Endothelial cell of umbilical vein (primary cell): ENCODE results near the gene HACD3. TPM values are rescaled to one million over a fixed set of nuclear protein-coding genes. Genes with fewer than 3 reads are reported as not detected.

Experiments
- BruUV-seq: library from RNA; stranded (reverse); fragments of 400-500 nt; replicated peaks from 2 replicates; lab custom pipeline; 2021; lab: Mats Ljungman, UMichigan
- CTCF ChIA-PET: fragments of 300-600, 350-600 bp; sonication (Branson Sonifier 250); formaldehyde crosslinking; loops from one replicate; lab custom pipeline; 2021; ENCODE audit warnings: antibody characterized with exemption, inconsistent platforms; lab: Charles Lee
- POLR2A ChIA-PET: fragments of 300-600, 350-600 bp; sonication (Branson Sonifier 250); formaldehyde crosslinking; loops from one replicate; lab custom pipeline; 2021; ENCODE audit warnings: antibody characterized with exemption, inconsistent platforms; lab: Charles Lee
- DNase-seq: peaks from one replicate; pipeline ENCODE4 v3.0.0-alpha.2; 2011; ENCODE audit warnings: low read depth, low spot score
- FAIRE-seq: peaks from 2 replicates; lab custom pipeline; 2011; peaks lifted over from hg19 to GRCh38; lab: Jason Lieb, UNC
- H2AFZ ChIP-seq: 2 replicates; pipeline ENCODE4 v1.6.0; 2012; ENCODE audit warnings: low read depth, low read length, control low read depth, inconsistent platforms
- H3K27ac ChIP-seq: 2 replicates; pipeline ENCODE4 v1.5.1; 2011; ENCODE audit warnings: low read depth, mild to moderate bottlenecking, control low read depth, low read length, moderate library complexity; ENCODE audit not compliant: insufficient read depth
- H3K27me3 ChIP-seq, 2 experiments: 2 replicates each; pipeline versions ENCODE4 v1.6.0 to v1.6.1; 2011; ENCODE audit warnings: low read length in 2 of 2, mixed read lengths in 1 of 2; ENCODE audit not compliant: control insufficient read depth in 2 of 2, insufficient read depth in 2 of 2
- H3K36me3 ChIP-seq, 2 experiments: 2 replicates in 1 of 2; 3 replicates in 1 of 2; pipeline ENCODE4 v1.5.1; 2011; ENCODE audit warnings: low read length in 2 of 2, mild to moderate bottlenecking in 1 of 2, moderate library complexity in 1 of 2; ENCODE audit not compliant: control insufficient read depth in 2 of 2, insufficient read depth in 2 of 2; ENCODE audit errors: extremely low read depth in 1 of 2
- H3K4me1 ChIP-seq: 3 replicates; pipeline ENCODE4 v1.5.1; 2011; ENCODE audit warnings: mild to moderate bottlenecking, low read length; ENCODE audit not compliant: control insufficient read depth, insufficient read depth; ENCODE audit errors: extremely low read depth
- H3K4me2 ChIP-seq: 2 replicates; pipeline ENCODE4 v1.6.1; 2011; ENCODE audit warnings: low read length, control low read depth, mixed read lengths; ENCODE audit not compliant: insufficient read depth
- H3K4me3 ChIP-seq, 3 experiments: fragments of 200-600 bp in 1 of 3; sonication (generic), shearing (Covaris generic) in 1 of 3; replicated peaks in 1 of 3; 2 replicates each; pipeline ENCODE4 v1.5.1; 2011 to 2016; ENCODE audit warnings: control low read depth in 3 of 3, low read length in 3 of 3, mild to moderate bottlenecking in 2 of 3, inconsistent platforms in 1 of 3, low read depth in 1 of 3, moderate library complexity in 1 of 3; ENCODE audit not compliant: insufficient read depth in 1 of 3
- H3K79me2 ChIP-seq: 2 replicates; pipeline ENCODE4 v1.6.0; 2012; ENCODE audit warnings: low read length, inconsistent platforms; ENCODE audit not compliant: control insufficient read depth, insufficient read depth
- H3K9ac ChIP-seq: replicated peaks from 2 replicates; pipeline ENCODE3; 2011; ENCODE audit warnings: low read length, control low read depth; ENCODE audit not compliant: insufficient read depth; ENCODE audit errors: extremely low read depth
- H3K9me1 ChIP-seq: replicated peaks from 3 replicates; pipeline ENCODE4 v1.6.0; 2011; ENCODE audit warnings: mild to moderate bottlenecking, low read length; ENCODE audit not compliant: control insufficient read depth, insufficient read depth; ENCODE audit errors: extremely low read depth
- H3K9me3 ChIP-seq: replicated peaks from 2 replicates; pipeline ENCODE4 v1.5.1; 2012; ENCODE audit warnings: low read length, inconsistent platforms; ENCODE audit not compliant: control insufficient read depth, insufficient read depth
- H4K20me1 ChIP-seq: replicated peaks from 2 replicates; pipeline ENCODE3; 2011; ENCODE audit warnings: mild to moderate bottlenecking, low read length; ENCODE audit not compliant: control insufficient read depth, insufficient read depth; ENCODE audit errors: extremely low read depth
- EZH2 ChIP-seq: IDR thresholded peaks from 2 replicates; pipeline ENCODE4 v1.6.1; 2012; ENCODE audit warnings: borderline replicate concordance, low read depth, mild to moderate bottlenecking, moderate library complexity, low read length, inconsistent platforms; ENCODE audit not compliant: severe bottlenecking
- FOS ChIP-seq: IDR thresholded peaks from 2 replicates; pipeline ENCODE4 v1.6.1; 2011; ENCODE audit warnings: mild to moderate bottlenecking, low read length, moderate library complexity, borderline replicate concordance; ENCODE audit not compliant: insufficient read depth
- GATA2 ChIP-seq: IDR thresholded peaks from 2 replicates; pipeline ENCODE4 v1.7.0; 2011; ENCODE audit warnings: low read depth, mild to moderate bottlenecking, moderate library complexity, mixed read lengths, low read length; ENCODE audit not compliant: insufficient read length, insufficient read depth
- JUN ChIP-seq: IDR thresholded peaks from 2 replicates; pipeline ENCODE4 v1.6.1; 2011; ENCODE audit warnings: borderline replicate concordance, low read depth; ENCODE audit not compliant: insufficient read length, insufficient read depth
- MYC ChIP-seq: IDR thresholded peaks from one replicate; pipeline ENCODE4 v1.6.1; 2011; ENCODE audit warnings: mild to moderate bottlenecking, low read depth, low read length
- POLR2A ChIP-seq: IDR thresholded peaks from 2 replicates; pipeline ENCODE4 v1.6.1; 2012; ENCODE audit warnings: low read depth, mild to moderate bottlenecking, control low read depth, low read length
- POLR2AphosphoS5 ChIP-seq: IDR thresholded peaks from 2 replicates; pipeline ENCODE4 v1.6.1; 2012; ENCODE audit warnings: low read depth, mild to moderate bottlenecking, control low read depth, low read length, moderate library complexity; ENCODE audit not compliant: insufficient read depth
- dilution Hi-C: fragments of 300-500 bp; cut with MboI; formaldehyde crosslinking; loops from one replicate; pipeline ENCODE4 v1.15.0; 2019; ENCODE audit warnings: low sequenced_read_pairs; ENCODE audit not compliant: extremely low pct_ligation_motif_present
- intact Hi-C: fragments of 100-400 bp; cut with micrococcal nuclease; formaldehyde crosslinking; loops from one replicate; pipeline ENCODE4 v1.10.0; 2022
- polyA plus RNA-seq, 4 experiments: library from polyadenylated mRNA; depleted of rRNA in 3 of 4; stranded (reverse) in 3 of 4; unstranded in 1 of 4; fragments of >200 nt; gene quantifications; 2 replicates each; pipeline versions ENCODE4 v1.2.1 to v1.2.3, GENCODE V29; 2011 to 2012; ENCODE audit warnings: missing spikeins in 1 of 4
- total RNA-seq: library from RNA; stranded (reverse); gene quantifications from 2 replicates; pipeline ENCODE4 v1.2.3, GENCODE V29; 2021
- TF ChIP-seq, protein P1 (sequence below): IDR thresholded peaks from 2 replicates; pipeline ENCODE4 v1.6.1; 2011; ENCODE audit not compliant: insufficient read depth, insufficient read length
- TF ChIP-seq, protein P2 (sequence below), 2 donors: IDR thresholded peaks; 1 replicate in 1 of 2; 2 replicates in 1 of 2; pipeline ENCODE4 v1.5.1; 2011; ENCODE audit warnings: low read length in 2 of 2, mild to moderate bottlenecking in 2 of 2, moderate library complexity in 2 of 2, control low read depth in 1 of 2, inconsistent platforms in 1 of 2, low read depth in 1 of 2; ENCODE audit not compliant: insufficient read depth in 1 of 2; ENCODE audit errors: extremely low read depth in 1 of 2

HACD3 gene
- total and polyA plus RNA-seq, 2 donors (not counting 3 experiments of a cell fraction or from before 2014, with no cell fraction given): 47.4 to 61.1 TPM

DNA sequence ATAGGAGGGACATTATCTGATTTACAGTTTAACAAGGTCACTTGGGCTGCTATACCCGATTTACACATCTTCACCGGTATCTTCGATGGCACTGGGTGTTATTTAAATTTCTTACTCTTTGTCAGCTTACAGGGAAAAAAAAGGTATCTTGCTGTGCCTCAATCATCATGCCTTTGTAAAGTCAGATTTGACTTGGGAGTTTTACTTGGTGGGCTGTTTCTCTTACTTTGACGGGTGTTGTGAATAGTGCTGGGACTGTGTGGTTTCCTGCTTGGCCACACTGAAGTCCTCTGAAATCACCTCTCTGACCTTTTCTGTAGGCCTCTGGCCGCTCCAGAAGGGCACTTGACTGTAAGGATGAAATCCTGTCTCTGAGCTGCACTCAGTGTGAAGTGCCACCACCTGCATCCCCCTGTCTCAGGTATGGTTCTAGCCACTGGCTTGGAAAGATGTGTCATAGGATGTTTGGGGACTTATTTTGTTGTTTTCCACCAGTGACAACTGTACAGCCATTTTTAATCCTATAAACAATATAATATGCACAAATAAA, 88.4 kb downstream of the HACD3 start:
- no peaks in the 10 kb centered on the region for H3K27me3 ChIP-seq
- dilution Hi-C loops: no loop called here
- no peaks in the 10 kb centered on the region for H3K9me1 ChIP-seq
- no peaks in the 10 kb centered on the region for H3K4me1 ChIP-seq
- H3K27ac ChIP-seq: no peak overlapping the region
- no peak overlapping the region for H2AFZ ChIP-seq
- no peaks in the 10 kb centered on the region for H4K20me1 ChIP-seq
- no peak overlapping the region for H3K4me2 ChIP-seq
- H3K9me3 ChIP-seq: no peaks in the 10 kb centered on the region
- DNase-seq (no peak), FAIRE-seq (no peak)
- no peaks in the 10 kb centered on the region for H3K79me2 ChIP-seq
- intact Hi-C loops: no loop called here
- TF ChIP-seq MYC (no peak), POLR2AphosphoS5 (no peak), POLR2A (no peak), FOS (no peak), JUN (no peak), EZH2 (no peak), GATA2 (no peak)
- TF ChIP-seq, protein P1, sequence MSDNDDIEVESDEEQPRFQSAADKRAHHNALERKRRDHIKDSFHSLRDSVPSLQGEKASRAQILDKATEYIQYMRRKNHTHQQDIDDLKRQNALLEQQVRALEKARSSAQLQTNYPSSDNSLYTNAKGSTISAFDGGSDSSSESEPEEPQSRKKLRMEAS: no peak
- TF ChIP-seq, protein P2, sequence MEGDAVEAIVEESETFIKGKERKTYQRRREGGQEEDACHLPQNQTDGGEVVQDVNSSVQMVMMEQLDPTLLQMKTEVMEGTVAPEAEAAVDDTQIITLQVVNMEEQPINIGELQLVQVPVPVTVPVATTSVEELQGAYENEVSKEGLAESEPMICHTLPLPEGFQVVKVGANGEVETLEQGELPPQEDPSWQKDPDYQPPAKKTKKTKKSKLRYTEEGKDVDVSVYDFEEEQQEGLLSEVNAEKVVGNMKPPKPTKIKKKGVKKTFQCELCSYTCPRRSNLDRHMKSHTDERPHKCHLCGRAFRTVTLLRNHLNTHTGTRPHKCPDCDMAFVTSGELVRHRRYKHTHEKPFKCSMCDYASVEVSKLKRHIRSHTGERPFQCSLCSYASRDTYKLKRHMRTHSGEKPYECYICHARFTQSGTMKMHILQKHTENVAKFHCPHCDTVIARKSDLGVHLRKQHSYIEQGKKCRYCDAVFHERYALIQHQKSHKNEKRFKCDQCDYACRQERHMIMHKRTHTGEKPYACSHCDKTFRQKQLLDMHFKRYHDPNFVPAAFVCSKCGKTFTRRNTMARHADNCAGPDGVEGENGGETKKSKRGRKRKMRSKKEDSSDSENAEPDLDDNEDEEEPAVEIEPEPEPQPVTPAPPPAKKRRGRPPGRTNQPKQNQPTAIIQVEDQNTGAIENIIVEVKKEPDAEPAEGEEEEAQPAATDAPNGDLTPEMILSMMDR (IDR thresholded peaks at IDR 0.05; ENCODE audit: extremely low read depth in 1 of 2, insufficient read depth in 1 of 2, low read depth in 1 of 2, low read length in 2 of 2): no peak
- no peak overlapping the region for H3K9ac ChIP-seq
- H3K36me3 ChIP-seq: no peaks in the 10 kb centered on the region
- BruUV-seq: no TSS peak
- ChIA-PET POLR2A (no interaction called here), CTCF (no interaction called here)
- no peak overlapping the region for H3K4me3 ChIP-seq
